HG03575 (cell line): ENCODE results near the gene CEP72.

Experiments
- ATAC-seq: cut with Tn5 transposase; IDR thresholded peaks from one replicate; pipeline ENCODE4 v1.9.1; 2021; ENCODE audit not compliant: unreplicated experiment, insufficient number of reproducible peaks, low FRiP score; ENCODE audit errors: extremely low read depth

CEP72 gene

DNA sequence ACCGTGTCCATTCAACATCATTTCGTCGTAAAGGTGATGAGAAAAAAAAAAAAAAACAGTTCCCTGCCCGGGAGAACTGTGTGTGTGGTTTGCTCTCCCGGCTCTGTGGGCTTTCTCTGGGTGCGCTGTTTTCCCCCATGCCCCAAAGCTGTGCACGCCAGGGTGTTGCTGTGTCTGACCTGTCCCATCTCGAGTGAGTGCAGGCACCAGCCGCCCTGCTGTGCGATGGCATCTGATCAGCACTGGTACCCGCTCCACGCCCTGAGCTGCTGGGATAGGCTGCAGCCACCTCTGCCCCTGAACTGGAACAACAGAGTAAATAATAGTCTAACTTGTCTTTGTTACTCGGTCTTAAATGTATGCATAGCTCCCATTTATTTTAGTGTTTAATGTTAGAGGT, 33.3 kb downstream of the CEP72 start:
- ATAC-seq, result no peak

DNA sequence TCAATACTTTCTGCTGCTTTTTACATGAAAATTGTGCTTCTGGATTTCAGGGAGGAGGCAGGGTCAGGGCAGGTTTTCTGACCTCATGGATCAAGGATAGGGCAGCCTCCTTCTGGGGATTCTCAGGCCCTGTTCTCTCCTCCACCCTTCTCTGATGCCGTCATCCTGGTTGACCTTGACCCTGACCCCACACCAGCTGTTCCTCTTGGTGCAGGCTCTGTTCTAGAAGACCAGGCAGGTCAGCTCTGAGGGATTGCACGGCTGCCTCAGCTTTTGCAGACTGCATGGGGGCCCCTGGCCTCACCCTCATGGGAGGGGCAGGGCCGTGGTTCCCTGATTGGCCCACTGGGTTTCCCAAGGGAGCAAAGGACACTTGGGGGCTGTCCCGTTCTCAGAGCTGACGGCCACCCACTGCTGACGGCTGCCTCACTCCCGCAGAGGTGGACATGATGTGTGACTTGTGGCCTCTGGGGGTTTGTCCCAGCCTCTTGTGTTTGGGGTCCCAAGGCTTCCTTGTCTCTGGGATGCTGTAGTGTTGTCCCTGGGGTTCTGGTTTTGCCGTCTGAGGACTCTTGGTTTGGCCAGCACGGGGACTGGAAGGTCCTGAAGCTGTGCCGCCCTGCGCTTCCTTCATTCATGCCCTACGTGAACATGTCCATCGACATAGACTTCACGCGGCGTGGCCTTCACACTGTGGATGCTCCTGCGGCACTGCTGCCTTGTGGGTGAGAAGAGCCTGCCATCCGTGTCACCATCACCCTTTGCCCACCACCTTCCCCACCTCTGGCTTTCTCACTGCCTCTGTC, 34.5 kb downstream of the CEP72 start:
- ATAC-seq, result no peak

DNA sequence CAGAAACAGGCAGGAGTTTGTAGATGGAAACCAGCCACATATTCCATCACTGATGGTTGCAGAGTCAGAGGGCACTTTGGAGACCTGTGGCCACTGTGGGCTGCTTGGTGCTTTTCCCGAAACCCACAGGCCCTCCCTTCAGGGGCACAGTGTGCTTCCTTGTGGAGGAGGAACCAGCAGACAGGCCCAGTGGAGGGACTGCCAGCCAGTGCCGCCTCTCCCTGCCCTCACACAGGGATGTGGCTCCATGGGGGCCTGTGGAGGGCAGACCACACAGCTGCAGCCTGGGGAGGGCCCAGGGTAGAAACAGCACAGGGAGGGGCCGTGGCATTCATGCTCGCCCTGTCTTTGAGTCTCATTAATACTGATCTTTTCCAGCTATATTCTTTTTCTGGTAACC, 35.2 kb downstream of the CEP72 start:
- no peak for ATAC-seq

DNA sequence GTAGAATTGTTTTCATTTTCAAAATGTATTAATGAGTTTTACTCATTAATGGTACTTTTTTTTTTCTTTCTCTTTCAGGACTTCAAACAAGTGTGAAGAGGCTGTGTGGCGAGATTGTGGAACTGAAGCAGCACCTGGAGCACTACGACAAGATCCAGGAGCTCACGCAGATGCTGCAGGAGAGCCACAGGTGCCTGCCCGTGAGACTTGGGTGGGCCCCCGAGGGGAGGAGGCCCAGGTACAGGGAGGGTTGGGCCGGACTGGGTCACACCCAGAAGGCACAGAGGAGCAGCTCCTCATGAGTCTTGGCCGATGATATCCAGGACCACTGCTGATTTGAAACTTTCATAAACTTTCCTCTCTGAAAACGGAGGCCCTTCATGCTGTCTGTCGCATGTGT, 35.6 kb downstream of the CEP72 start:
- no peak for ATAC-seq

DNA sequence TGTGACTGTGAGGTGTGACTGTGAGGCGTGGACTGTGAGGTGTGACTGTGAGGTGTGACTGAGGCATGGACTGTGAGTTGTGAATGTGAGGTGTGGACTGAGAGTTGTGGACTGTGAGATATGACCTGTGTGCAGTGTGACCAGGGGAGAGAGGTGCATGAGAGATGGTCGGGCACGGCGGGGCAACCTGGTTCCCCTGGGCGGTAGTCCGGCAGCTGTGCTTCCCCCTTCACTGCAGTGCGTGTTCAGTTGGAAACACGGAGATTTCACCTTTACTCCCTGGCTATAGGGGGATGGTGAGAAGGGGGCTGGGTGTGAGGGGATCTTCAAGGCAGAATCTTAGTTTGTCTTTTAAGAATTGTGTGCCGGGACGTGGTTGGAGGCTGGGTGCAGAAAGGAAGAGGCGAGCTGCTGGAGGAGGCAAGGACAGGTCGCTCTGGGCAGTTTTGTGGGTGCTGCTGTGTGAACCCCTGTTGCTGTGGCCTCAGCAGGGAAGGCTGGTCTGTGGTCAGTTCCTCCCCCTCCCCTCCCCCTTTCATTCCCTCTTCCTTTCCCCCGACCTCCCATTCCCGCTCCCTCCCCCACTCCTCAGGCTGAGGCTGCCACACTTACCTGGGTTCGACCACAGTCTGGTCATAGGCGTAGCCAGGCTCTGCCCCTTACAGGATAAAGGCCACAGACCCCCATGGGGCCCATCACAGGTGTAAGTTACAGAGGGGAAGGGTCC, 39.3 kb downstream of the CEP72 start:
- ATAC-seq, result no peak

DNA sequence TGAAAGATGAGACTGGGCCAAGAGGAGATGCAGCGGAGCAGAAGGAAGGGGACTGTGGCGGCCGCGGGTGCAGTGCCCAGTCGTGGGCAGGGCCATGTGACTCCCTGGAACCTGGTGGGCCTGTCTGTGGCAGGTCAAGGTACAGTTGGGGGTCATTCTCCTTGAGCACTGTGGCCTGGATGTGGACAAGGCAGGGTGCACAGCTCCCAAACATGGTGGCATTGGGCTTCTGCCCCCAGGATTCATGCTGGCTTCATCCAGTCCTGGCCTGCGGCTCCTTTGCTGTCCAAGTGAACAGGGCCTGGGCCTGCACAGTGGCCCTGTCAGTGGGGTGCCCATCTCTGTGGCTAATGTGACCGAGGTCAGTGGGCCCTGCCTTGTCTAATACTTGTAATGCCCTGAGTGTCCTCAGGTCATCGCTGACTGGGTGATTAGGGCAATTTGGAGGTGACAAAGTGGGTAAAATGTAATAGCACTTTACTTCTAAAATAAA, 39.9 kb downstream of the CEP72 start:
- no peak for ATAC-seq

DNA sequence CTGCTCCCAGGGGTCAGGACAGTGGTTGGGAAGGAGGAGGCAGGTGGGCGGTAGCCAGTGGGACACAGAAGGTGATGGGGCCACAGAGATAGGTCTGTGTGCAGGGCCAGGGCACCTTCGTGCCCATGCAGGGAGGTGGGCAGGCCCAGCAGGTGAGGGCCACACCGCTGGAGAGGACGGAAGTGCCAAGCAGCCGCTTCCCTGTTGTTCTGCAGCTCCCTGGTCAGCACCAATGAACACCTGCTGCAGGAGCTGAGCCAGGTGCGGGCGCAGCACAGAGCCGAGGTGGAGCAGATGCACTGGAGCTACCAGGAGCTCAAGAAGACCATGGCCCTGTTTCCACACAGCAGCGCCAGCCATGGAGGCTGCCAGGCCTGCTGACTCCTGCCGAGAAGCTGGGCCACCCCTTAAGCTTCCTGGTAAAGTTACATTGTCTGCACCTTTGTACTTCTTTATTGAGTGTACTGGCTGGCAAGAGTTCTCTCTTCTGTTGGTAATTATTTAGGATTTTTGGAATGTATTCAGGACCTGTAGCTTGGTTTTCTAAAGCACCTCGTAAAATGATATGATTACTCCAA, 40.7 kb downstream of the CEP72 start:
- ATAC-seq, result no peak

DNA sequence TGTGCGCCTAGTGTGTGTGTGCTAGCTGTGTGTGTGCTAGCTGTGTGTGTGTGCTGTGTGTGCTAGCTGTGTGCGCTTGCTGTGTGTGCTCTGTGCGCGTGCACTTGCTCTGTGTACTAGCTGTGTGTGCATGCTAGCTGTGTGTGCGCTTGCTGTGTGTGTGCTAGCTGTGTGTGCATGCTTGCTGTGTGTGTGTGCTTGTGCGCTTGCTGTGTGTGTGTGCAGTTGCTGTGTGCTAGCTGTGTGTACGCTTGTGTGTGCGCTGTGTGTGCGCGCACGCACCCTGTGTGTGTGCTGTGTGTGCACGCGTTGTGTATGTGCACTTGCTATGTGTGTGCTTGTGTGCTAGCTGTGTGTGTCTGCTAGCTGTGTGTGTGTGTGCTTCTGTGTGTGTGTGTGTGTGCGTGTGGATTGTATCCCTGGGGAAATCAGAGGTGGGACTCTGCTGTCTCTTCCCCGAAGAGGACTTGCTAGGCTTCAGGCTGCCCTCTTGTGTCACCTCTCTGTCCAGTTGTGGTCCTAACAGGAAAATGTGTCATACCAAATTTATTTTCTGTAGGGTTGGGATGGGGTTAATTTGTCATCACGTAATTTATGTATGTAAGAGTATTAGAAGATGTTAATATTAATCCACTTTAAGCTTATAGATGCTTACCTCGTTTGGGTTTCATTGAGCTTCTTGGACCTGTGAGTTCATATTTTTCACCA, 42.1 kb downstream of the CEP72 start:
- no peak for ATAC-seq

DNA sequence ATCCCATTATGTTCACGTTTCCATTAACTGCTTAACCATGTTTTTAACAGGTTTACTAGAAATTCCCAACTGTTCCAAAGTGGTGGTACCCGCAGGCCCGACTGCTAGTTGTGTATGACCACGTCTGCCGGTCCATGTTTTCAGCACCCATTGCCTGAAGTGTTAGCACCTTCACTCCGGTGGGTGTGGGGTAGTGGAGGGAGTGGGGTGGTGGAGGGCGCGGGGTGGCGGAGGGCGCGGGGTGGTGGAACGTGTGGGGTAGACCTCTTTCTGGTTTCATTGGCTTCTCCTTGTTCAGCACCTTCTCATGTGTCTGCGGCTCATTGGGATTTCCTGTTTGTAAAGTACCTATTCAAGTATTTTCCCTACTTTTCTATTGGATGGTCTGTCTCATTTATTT, 43.3 kb downstream of the CEP72 start:
- no peak for ATAC-seq

DNA sequence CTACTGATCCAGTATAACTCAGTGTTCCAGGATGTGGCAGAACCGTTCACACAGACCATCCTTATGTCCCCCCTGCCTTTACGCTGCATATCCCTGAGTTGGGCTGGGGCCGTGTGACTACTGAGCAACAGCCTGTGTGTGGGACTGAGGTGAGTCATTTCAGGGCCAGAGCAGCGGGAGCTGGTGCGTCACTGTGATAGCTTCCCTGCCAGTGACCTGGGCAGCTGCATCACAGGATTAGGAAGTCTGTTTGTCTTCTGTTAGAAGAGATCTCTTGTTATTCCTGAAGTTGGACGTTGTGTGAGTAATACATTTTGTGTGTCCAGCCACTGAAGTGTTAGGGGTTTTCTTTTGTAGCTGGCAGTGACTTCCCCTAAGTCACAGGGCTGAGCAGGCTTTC, 45.4 kb downstream of the CEP72 start:
- ATAC-seq, result no peak

DNA sequence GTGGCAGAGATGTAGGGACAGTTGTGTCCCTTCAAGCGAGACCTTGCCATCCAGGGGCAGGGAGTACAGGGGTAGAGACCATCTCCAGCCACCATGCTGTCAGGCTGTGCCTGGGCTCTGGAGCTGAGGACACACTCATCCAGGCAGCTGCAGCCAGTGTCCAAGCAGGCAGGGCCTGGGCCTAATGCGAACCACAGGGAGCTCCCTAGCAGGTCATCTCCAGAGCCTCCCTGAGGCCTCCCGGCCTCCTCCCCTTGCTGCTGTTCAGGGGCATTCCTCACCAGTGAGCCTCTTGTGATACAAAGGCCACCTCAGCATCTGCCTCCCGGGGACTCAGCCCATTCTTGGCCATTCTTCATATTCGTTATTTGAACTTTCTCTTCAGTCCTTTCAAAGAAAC, 46.0 kb downstream of the CEP72 start:
- no peak for ATAC-seq

DNA sequence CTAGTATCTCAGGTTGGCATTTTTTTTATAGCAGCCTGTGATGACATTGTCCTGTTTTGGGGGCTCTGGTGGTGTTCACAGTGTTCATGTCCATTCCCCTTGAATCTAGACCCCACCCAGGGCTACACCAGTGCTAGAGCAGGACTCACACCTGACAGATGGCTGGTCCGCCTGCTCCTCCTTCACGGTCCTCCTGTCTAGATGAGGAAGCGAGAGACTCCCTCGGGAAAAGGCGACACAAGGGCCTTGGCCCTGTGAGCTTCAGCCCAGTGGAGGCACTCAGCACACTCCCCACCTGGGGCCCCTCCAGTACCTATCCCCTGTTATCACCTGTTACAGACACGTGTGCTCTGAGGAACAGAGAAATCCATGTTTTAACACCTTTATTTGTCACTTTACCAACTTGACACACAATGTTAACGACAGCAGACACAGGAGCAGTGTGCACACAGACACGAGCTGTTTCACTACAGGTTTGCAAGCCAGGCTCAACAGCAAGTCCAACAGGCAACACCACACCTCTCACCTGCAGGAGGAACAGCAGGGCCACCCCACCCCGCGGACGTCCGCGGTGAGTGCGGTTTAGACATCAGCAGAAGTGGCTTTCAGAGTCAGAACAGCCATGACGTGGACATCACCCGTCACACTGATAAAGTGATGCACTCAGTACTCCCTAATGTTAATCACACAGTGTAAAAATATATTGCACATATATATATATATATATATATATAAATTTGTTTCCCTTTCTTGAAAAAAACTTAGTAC, 47.5 kb downstream of the CEP72 start:
- ATAC-seq, result no peak

DNA sequence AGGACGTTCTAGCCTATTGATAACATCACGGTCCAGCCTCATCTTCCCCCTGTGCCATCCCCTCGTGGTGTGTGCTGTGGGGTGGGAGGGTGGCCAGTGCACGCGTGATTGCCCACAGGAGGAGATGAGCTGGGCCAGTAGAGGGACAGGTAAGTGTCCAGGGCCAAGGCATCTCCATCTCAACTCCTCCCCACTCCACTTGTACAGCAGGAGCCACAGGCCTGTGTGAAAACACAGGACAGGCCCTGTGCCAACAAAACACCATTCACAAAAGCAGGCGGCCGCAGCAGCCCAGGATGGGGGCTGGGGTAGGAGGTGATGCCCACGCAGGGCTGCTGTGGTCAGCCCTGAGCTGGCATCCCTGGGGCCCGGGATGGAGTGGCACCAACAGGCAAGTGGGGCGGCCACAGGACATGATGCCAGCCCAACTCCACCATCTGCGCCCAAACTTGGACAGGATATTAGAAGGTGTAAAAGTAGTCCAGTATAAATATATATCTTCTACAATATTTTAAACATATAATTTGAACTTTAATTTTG, 48.4 kb downstream of the CEP72 start:
- ATAC-seq, result no peak

DNA sequence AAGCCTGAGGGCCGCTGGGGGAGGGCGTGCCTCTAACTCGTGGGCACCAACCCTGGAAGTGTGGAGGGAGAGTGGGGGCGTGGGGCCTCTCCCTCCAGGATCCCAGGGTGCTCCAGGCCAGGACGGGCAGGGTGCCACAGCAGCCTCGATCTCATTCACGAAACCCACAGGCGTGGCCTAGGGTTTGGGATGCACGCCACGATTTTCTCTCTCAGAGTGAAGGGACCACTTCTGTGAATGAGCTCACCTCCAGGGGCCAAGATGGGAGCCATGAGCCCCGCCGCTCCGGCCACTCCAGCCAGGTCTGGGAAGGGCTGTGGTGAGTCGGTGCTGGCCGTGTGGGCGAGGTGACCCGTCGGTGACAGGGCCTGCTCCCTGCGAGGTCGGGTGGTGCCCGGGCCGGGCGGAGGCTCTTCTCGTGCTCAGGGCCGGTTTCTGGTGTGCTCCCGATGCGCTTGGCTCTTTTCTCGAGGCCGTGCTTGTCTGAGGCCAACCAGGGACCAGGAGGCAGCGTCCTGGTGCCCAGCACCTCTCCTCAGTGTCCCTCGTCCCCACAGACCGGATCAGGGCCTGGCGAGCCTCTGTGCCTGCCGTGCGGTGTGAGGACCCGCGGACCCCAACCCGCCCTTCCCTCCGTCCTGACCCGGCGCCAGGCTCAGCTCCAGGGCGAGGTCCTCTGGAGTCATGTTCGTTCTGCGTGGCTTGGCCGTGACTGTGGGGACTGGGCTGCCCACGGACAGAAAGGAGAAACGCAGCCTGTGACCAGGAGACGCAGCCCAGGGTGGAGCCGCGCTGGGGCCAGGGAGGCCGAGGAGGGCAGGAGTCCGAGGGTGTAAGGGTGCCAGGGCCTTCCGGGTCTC, 50.0 kb downstream of the CEP72 start:
- ATAC-seq, result no peak

DNA sequence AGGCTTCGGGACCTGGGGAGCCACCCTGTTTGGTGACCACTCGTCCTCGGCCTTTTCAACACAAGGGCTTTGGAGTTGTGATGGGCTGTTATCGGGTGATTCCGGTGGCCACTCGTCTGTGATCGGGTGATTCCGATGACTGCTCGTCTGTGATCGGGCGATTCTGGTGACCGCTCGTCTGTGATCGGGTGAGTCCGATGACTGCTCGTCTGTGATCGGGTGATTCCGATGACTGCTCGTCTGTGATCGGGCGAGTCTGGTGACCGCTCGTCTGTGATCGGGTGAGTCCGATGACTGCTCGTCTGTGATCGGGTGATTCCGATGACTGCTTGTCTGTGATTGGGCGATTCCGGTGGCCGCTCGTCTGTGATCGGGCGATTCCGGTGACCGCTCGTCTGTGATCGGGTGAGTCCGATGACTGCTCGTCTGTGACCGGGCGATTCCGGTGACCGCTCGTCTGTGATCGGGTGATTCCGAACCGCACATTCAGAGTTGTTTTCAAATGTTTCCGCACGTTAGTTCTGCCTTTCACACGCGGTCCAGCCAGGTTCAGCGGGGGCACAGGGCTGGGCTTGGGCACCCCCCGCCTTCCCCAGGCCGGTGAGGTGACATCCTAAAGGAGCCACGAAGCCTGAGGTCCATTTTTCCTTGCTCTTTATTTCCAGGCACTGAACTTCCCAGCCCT, 50.8 kb downstream of the CEP72 start:
- no peak for ATAC-seq

DNA sequence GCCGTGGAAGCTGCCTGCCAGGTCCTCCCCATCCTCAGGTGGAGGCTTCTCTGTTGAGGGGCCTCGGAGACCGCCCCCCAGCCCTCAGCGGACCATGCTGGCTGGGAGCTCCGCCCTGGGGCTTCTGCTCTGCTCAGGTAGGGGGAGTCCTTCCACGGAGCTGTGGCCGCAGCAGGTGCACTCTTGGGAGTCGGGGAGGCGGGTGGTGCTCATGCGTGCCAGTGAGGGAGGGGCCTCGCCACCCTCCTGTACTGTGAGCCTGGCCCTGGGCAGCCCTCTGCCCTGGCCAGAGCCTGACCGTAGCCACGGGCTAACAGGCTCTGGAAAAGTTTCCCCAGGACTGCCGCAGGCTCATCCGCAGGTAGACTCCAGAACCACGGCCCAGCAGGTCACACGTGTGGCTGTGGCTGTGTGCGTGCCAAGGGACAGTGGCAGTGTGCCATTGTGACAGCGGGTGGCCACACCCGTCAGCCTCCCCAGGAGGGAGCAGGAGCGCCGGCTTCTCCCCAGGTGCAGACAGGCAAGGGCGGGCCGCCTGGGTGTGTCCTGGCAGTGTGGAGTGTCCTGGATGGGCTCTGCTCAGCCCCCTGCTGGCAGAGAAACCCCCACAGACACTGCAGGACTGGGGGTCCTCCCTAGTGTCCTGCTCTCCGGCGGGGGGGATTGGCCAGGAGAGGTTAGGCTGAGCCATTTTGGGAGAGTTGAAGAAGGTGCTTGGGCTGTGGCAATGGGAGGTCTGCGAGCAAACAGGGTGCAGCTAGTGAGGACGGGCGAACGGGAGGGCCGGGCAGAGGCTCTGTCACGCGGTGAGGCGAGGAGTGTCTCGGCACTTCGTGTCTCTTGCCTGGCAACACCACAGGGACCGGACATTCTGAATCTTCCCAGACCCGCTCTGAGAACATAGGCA, 51.5 kb downstream of the CEP72 start:
- no peak for ATAC-seq
